A549 (cell line): ENCODE measurements around the gene C1QC. TPM values are rescaled to one million over a fixed set of nuclear protein-coding genes. Genes with fewer than 3 reads are reported as not detected.
"Not testable (repeated sequence)": the region's sequence is repeated elsewhere in the genome, so short reads cannot be mapped to it uniquely, and the experiment has no call there.

ENCODE experiments used
- ATAC-seq, 2 experiments: fragments of 200-7000 bp in 1 of 2; fragments of >200 bp in 1 of 2; cut with Nextera tagmentation in 1 of 2; cut with Tn5 transposase in 1 of 2; 3 replicates each; pipeline versions ENCODE4 v1.8.0 to v1.9.1; 2018 to 2020; ENCODE audit warnings: mild to moderate bottlenecking in 1 of 2, moderate library complexity in 1 of 2
- CTCF ChIA-PET: fragments of 300-600 bp; sonication (Branson Sonifier 250); formaldehyde crosslinking; extraction: SDS; loops from one replicate; lab custom pipeline; 2021; ENCODE audit warnings: antibody characterized with exemption, inconsistent platforms; lab: Yijun Ruan, JAX
- POLR2A ChIA-PET: fragments of 350-600 bp; formaldehyde crosslinking; extraction: SDS; loops from one replicate; lab custom pipeline; 2021; ENCODE audit warnings: antibody characterized with exemption, inconsistent platforms; lab: Yijun Ruan, JAX
- DNase-seq, 2 experiments: peaks; one replicate each; pipeline versions ENCODE4 v3.0.0 to v3.0.0-alpha.2; 2011 to 2016; ENCODE audit warnings: low read depth in 1 of 2, low spot score in 1 of 2
- FAIRE-seq: peaks from 2 replicates; lab custom pipeline; 2011; peaks lifted over from hg19 to GRCh38; lab: Jason Lieb, UNC
- H3K27ac ChIP-seq, 2 experiments: fragments of >200 bp; sonication (Bioruptor Twin); formaldehyde crosslinking; 3 replicates each; pipeline ENCODE4 v1.5.1; 2016 to 2017
- H3K4me1 ChIP-seq: fragments of >200 bp; sonication (Bioruptor Twin); formaldehyde crosslinking; 3 replicates; pipeline ENCODE4 v1.6.1; 2016
- H3K4me2 ChIP-seq: fragments of >200 bp; sonication (Bioruptor Twin); formaldehyde crosslinking; 3 replicates; pipeline ENCODE4 v1.6.1; 2016
- H3K4me3 ChIP-seq: fragments of >200 bp; sonication (Bioruptor Twin); formaldehyde crosslinking; 3 replicates; pipeline ENCODE4 v1.5.1; 2016
- H3K9me3 ChIP-seq: fragments of >200 bp; sonication (Bioruptor Twin); formaldehyde crosslinking; 3 replicates; pipeline ENCODE4 v1.6.1; 2016
- BCL3 ChIP-seq: fragments of >200 bp; sonication (Bioruptor Twin); formaldehyde crosslinking; IDR thresholded peaks from 3 replicates; pipeline ENCODE4 v1.6.1; 2016
- BHLHE40 ChIP-seq: IDR thresholded peaks from 2 replicates; pipeline ENCODE4 v1.6.1; 2012; ENCODE audit warnings: low read depth, low read length, inconsistent platforms
- CBX2 ChIP-seq: fragments of 200-600 bp; sonication (generic); IDR thresholded peaks from 2 replicates; pipeline ENCODE4 v1.6.1; 2016; ENCODE audit warnings: low read depth, mild to moderate bottlenecking, borderline replicate concordance
- CEBPB ChIP-seq, 2 experiments: fragments of >200 bp in 1 of 2; sonication (Bioruptor Twin) in 1 of 2; formaldehyde crosslinking in 1 of 2; IDR thresholded peaks; 2 replicates each; pipeline ENCODE4 v1.6.1; 2012 to 2016
- CHD2 ChIP-seq: fragments of 150-350 bp; IDR thresholded peaks from 2 replicates; pipeline ENCODE4 v1.6.1; 2014; ENCODE audit warnings: low read length; ENCODE audit not compliant: partially characterized antibody
- EHF ChIP-seq: fragments of 250-450 bp; sonication (Bioruptor Pico); IDR thresholded peaks from 2 replicates; pipeline ENCODE4 v1.5.0; 2020; ENCODE audit warnings: mild to moderate bottlenecking
- EHMT2 ChIP-seq: fragments of 200-600 bp; sonication (generic); IDR thresholded peaks from 2 replicates; pipeline ENCODE4 v1.6.1; 2016; ENCODE audit warnings: antibody characterized with exemption, low read depth, mild to moderate bottlenecking, moderate library complexity
- EP300 ChIP-seq, 2 experiments: fragments of >200 bp; sonication (Bioruptor Twin); formaldehyde crosslinking; IDR thresholded peaks; 2 replicates in 1 of 2; 3 replicates in 1 of 2; pipeline ENCODE4 v1.6.1; 2016 to 2017
- FOSB ChIP-seq: fragments of 250-450 bp; sonication (Bioruptor Pico); IDR thresholded peaks from 2 replicates; pipeline ENCODE4 v1.5.0; 2020; ENCODE audit warnings: mild to moderate bottlenecking, moderate library complexity
- FOSL2 ChIP-seq, 2 experiments: fragments of 450-650 bp in 1 of 2; fragments of >200 bp in 1 of 2; sonication (Bioruptor Twin) in 1 of 2; formaldehyde crosslinking; IDR thresholded peaks; 2 replicates each; pipeline versions ENCODE4 v1.5.0 to v1.6.1; 2016 to 2020; ENCODE audit warnings: mild to moderate bottlenecking in 1 of 2, moderate library complexity in 1 of 2
- HDAC2 ChIP-seq: fragments of 200-600 bp; sonication (generic); IDR thresholded peaks from 2 replicates; pipeline ENCODE4 v1.6.1; 2016
- JUNB ChIP-seq: fragments of >200 bp; sonication (Bioruptor Twin); formaldehyde crosslinking; IDR thresholded peaks from 2 replicates; pipeline ENCODE4 v1.6.1; 2016
- MAX ChIP-seq: IDR thresholded peaks from 2 replicates; pipeline ENCODE4 v1.6.1; 2012
- MAZ ChIP-seq: fragments of 150-350 bp; IDR thresholded peaks from 2 replicates; pipeline ENCODE4 v1.6.1; 2014; ENCODE audit warnings: antibody characterized with exemption, low read depth, low read length, borderline replicate concordance
- NR3C1 ChIP-seq: fragments of >200 bp; sonication (Bioruptor Twin); formaldehyde crosslinking; IDR thresholded peaks from 3 replicates; pipeline ENCODE4 v1.6.1; 2017
- PHF8 ChIP-seq: fragments of 200-600 bp; sonication (generic); IDR thresholded peaks from 2 replicates; pipeline ENCODE4 v1.6.1; 2016; ENCODE audit warnings: low read depth, mild to moderate bottlenecking, antibody characterized with exemption, moderate library complexity, borderline replicate concordance
- POLR2A ChIP-seq: IDR thresholded peaks from 2 replicates; pipeline ENCODE4 v1.6.1; 2012; ENCODE audit warnings: mild to moderate bottlenecking, low read length
- REST ChIP-seq: fragments of 200-600 bp; sonication (generic); IDR thresholded peaks from 2 replicates; pipeline ENCODE4 v1.6.1; 2016; ENCODE audit warnings: antibody characterized with exemption, mild to moderate bottlenecking, moderate library complexity
- RFX5 ChIP-seq: fragments of 450-650 bp; IDR thresholded peaks from 2 replicates; pipeline ENCODE4 v1.7.1; 2014; ENCODE audit warnings: antibody characterized with exemption, mild to moderate bottlenecking, moderate library complexity
- RNF2 ChIP-seq: fragments of 200-600 bp; sonication (generic); IDR thresholded peaks from 2 replicates; pipeline ENCODE4 v1.6.1; 2016; ENCODE audit warnings: low read depth, mild to moderate bottlenecking, antibody characterized with exemption, moderate library complexity, borderline replicate concordance
- SMC3 ChIP-seq: fragments of >200 bp; sonication (Bioruptor Twin); formaldehyde crosslinking; IDR thresholded peaks from 3 replicates; pipeline ENCODE4 v1.6.1; 2018; ENCODE audit warnings: inconsistent platforms
- TP53 ChIP-seq: fragments of 250-450 bp; sonication (Bioruptor Pico); IDR thresholded peaks from 2 replicates; pipeline ENCODE4 v1.5.0; 2021; ENCODE audit warnings: mild to moderate bottlenecking, moderate library complexity
- ZNF302 ChIP-seq: fragments of 250-450 bp; sonication (Bioruptor Pico); IDR thresholded peaks from 2 replicates; pipeline ENCODE4 v1.9.0; 2021; ENCODE audit warnings: inconsistent platforms, mild to moderate bottlenecking, moderate library complexity
- WGBS: methylation state at CpG from one replicate; pipeline ENCODE4 v1.1.6; 2017; ENCODE audit errors: missing lambda C conversion rate; 5-methylcytosine and 5-hydroxymethylcytosine counted together
- polyA plus RNA-seq, 4 experiments: library from polyadenylated mRNA; depleted of rRNA in 3 of 4; stranded (reverse); fragments of >200 nt; fragmentation: RNase III in 1 of 4; extraction: RNeasy Plus Mini Kit Qiagen cat#74134 plus additional on column Dnase treatment in 1 of 4; gene quantifications; 2 replicates in 3 of 4; 3 replicates in 1 of 4; pipeline ENCODE4 v1.2.3, GENCODE V29; 2011 to 2017
- TF ChIP-seq, protein P1 (sequence below): fragments of 250-450 bp; sonication (Bioruptor Pico); IDR thresholded peaks from 2 replicates; pipeline ENCODE4 v1.5.0; 2020; ENCODE audit warnings: low read depth, mild to moderate bottlenecking, moderate library complexity
- TF ChIP-seq, protein P2 (sequence below): IDR thresholded peaks from 2 replicates; pipeline ENCODE4 v1.6.1; 2012

Gene C1QC
- polyA plus RNA-seq, 2 of the 4 experiments (the other 2 are of a cell fraction): not detected

DNA sequence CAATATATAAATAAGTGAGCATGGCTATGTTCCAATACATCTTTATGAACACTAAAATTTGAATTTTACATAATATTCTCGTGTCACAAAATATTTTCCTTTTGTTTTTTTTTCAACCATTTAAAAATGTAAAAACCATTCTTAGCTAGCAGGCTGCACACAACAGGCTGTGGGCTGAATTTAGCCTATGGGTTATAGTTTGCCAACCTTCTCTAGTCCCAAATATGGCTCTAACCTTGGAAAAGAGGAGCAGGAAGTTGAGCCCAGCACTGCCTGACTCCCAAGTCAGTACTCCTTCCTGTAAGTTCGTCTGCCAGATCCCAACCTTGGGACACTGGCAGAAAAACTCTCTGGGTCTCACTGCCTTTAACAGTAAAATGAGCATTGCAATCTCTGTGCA, 23.0 kb downstream of the C1QC start:
- FAIRE-seq: no peak
- DNase-seq: no peak
- 35% methylated on average over 2 of the region's 2 CpGs for WGBS
- no peak overlapping the region for H3K27ac ChIP-seq
- ChIA-PET CTCF (interaction anchor here (0.7 to 4.0 kb wide), 9 partner anchors 8 to 298 kb away, joined by 3 to 50 read pairs (median 6); no protein-coding TSS in a partner anchor), POLR2A (no interaction called here)
- H3K4me2 ChIP-seq: no peak overlapping the region
- H3K4me3 ChIP-seq: no peak overlapping the region
- no peak for TF ChIP-seq MAX
- no peak for TF ChIP-seq HDAC2
- TF ChIP-seq NR3C1: no peak
- TF ChIP-seq MAZ: no peak
- TF ChIP-seq FOSL2 (IDR thresholded peaks at IDR 0.05): no peak
- TF ChIP-seq FOSL2 (CRISPR knock-in tag; IDR thresholded peaks at IDR 0.05): no peak
- no peak for TF ChIP-seq EHF (CRISPR knock-in tag)
- TF ChIP-seq RNF2: no peak
- no peak for TF ChIP-seq SMC3
- TF ChIP-seq EP300 (IDR thresholded peaks at IDR 0.05): no peak
- TF ChIP-seq CBX2: no peak
- TF ChIP-seq ZNF302 (CRISPR knock-in tag): no peak
- TF ChIP-seq RFX5: no peak
- no peak for TF ChIP-seq BHLHE40
- no peak for TF ChIP-seq REST
- TF ChIP-seq FOSB: no peak
- no peak for TF ChIP-seq PHF8
- no peak for TF ChIP-seq POLR2A
- no peak for TF ChIP-seq CHD2
- ATAC-seq: no peak
- no peaks in the 10 kb centered on the region for H3K4me1 ChIP-seq
- H3K9me3 ChIP-seq: no peaks in the 10 kb centered on the region

GRCh38 chr1:22668840-22669239, 25.4 kb downstream of the C1QC start:
- CTCF ChIA-PET: interaction anchor here (0.6 to 4.0 kb wide), 3 partner anchors 57 to 264 kb away, joined by 3 to 50 read pairs (median 3); no protein-coding TSS in a partner anchor
- H3K9me3 ChIP-seq, H3K27ac ChIP-seq, DNase-seq, ATAC-seq, POLR2A ChIA-PET, H3K4me1 ChIP-seq, H3K4me2 ChIP-seq, H3K4me3 ChIP-seq, FAIRE-seq: not testable (repeated sequence)
- WGBS: 54% methylated on average over 2 of the region's 2 CpGs

- ChIA-PET CTCF (interaction anchor here (0.8 to 9.5 kb wide), 4 partner anchors 192 to 294 kb away, joined by 3 to 129 read pairs (median 6); no protein-coding TSS in a partner anchor), POLR2A (no interaction called here)
- H3K4me2 ChIP-seq: no peak overlapping the region
- no peak overlapping the region for H3K4me3 ChIP-seq
- ATAC-seq (no peak), FAIRE-seq (no peak), DNase-seq (no peak)
- 0 out of 3 replicates have a peak, but pooled peaks cover 4% of the 10 kb centered on the region for H3K4me1 ChIP-seq
- no peak overlapping the region for H3K27ac ChIP-seq
- no peaks in the 10 kb centered on the region for H3K9me3 ChIP-seq
- WGBS: 54% methylated on average over 4 of the region's 12 CpGs
- TF ChIP-seq BCL3: no peak
- TF ChIP-seq TP53 (CRISPR knock-in tag): no peak
- no peak for TF ChIP-seq NR3C1
- no peak for TF ChIP-seq SMC3
- TF ChIP-seq, protein P1, sequence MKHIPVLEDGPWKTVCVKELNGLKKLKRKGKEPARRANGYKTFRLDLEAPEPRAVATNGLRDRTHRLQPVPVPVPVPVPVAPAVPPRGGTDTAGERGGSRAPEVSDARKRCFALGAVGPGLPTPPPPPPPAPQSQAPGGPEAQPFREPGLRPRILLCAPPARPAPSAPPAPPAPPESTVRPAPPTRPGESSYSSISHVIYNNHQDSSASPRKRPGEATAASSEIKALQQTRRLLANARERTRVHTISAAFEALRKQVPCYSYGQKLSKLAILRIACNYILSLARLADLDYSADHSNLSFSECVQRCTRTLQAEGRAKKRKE (CRISPR knock-in tag): no peak
- no peak for TF ChIP-seq POLR2A
- TF ChIP-seq JUNB: no peak
- TF ChIP-seq CEBPB (IDR thresholded peaks at IDR 0.05): no peak
- TF ChIP-seq, protein P2, sequence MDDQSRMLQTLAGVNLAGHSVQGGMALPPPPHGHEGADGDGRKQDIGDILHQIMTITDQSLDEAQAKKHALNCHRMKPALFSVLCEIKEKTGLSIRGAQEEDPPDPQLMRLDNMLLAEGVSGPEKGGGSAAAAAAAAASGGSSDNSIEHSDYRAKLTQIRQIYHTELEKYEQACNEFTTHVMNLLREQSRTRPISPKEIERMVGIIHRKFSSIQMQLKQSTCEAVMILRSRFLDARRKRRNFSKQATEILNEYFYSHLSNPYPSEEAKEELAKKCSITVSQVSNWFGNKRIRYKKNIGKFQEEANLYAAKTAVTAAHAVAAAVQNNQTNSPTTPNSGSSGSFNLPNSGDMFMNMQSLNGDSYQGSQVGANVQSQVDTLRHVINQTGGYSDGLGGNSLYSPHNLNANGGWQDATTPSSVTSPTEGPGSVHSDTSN: no peak
- no peak for TF ChIP-seq EHMT2
- no peak for TF ChIP-seq EHF (CRISPR knock-in tag)
Measured at GRCh38 chr1:22670352-22670975, 27.0 kb downstream of the C1QC start.
